ENCODE results near the gene SLC19A2. TPM values are rescaled to one million over a fixed set of nuclear protein-coding genes. Genes with fewer than 3 reads are reported as not detected.

Gene SLC19A2
- total RNA-seq, 1 donor from 2014 or later = 6.1 TPM

DNA sequence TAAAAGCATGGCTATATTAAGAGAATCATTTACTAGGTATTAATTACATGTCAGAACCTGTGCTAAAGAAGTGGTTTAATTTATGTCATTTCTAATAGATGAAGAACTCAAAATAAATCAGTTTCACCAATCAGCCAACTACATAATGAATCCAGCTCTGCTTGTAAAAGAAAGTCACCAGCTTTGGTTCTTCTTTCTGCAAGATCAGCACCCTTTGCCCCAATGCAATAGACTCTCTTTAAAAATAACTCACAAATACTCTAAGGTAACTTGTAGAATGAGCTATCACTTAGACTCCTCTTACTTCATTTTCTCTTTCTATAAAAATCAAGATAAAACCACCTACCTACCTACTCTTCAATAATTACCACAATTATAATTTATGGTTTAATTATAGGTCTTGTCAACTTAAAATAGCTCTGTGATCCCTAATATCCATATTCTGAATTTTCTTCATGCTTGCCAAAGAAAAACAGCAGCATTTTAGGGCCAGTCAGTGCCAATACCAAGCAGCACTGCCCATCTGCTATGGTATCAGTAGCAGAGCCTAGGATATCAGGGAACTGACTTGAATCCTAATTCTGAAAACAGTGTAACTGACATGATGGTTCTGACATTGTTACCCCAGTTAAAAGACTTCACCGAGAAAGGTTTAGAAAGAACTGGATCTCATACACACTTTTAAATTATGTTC lies 11.3 kb downstream of the SLC19A2 start:
- no peaks in the 10 kb centered on the region for H3K4me1 Mint-ChIP-seq (ENCODE audit: unreplicated experiment)
- TF ChIP-seq, protein P1, sequence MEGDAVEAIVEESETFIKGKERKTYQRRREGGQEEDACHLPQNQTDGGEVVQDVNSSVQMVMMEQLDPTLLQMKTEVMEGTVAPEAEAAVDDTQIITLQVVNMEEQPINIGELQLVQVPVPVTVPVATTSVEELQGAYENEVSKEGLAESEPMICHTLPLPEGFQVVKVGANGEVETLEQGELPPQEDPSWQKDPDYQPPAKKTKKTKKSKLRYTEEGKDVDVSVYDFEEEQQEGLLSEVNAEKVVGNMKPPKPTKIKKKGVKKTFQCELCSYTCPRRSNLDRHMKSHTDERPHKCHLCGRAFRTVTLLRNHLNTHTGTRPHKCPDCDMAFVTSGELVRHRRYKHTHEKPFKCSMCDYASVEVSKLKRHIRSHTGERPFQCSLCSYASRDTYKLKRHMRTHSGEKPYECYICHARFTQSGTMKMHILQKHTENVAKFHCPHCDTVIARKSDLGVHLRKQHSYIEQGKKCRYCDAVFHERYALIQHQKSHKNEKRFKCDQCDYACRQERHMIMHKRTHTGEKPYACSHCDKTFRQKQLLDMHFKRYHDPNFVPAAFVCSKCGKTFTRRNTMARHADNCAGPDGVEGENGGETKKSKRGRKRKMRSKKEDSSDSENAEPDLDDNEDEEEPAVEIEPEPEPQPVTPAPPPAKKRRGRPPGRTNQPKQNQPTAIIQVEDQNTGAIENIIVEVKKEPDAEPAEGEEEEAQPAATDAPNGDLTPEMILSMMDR (IDR thresholded peaks at IDR 0.05; ENCODE audit: unreplicated experiment) = no peak
- DNase-seq (ENCODE audit: low spot score) = no peak
- H3K27me3 Mint-ChIP-seq (ENCODE audit: unreplicated experiment) = no peaks in the 10 kb centered on the region
- H3K4me3 Mint-ChIP-seq (ENCODE audit: unreplicated experiment) = no peak overlapping the region
- no peaks in the 10 kb centered on the region for H3K9me3 Mint-ChIP-seq (ENCODE audit: unreplicated experiment)
- H3K36me3 Mint-ChIP-seq (ENCODE audit: low read depth, unreplicated experiment) = no peaks in the 10 kb centered on the region
- H3K27ac Mint-ChIP-seq (ENCODE audit: unreplicated experiment) = no peak overlapping the region

DNA sequence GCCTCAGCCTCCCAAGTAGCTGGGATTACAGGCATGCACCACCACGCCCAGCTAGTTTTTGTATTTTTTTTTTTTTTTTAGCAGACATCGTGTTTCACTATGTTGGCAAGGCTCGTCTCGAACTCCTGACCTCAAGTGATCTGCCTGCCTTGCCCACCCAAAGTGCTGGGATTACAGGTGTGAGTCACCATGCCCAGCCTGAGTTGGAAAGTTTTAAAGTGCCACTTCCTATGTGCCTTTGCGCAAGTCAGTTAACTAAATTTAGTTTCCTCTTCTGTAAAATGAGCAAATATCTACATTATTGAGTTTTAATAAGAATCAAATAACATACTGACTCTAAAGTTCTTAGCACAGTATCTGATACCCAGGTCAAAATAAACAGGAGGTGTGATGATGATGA lies 12.4 kb downstream of the SLC19A2 start:
- no peak for DNase-seq (ENCODE audit: low spot score)
- no peak overlapping the region for H3K27ac Mint-ChIP-seq (ENCODE audit: unreplicated experiment)
- no peaks in the 10 kb centered on the region for H3K4me1 Mint-ChIP-seq (ENCODE audit: unreplicated experiment)
- no peaks in the 10 kb centered on the region for H3K9me3 Mint-ChIP-seq (ENCODE audit: unreplicated experiment)
- TF ChIP-seq, protein P1 (IDR thresholded peaks at IDR 0.05; ENCODE audit: unreplicated experiment) = no peak
- H3K27me3 Mint-ChIP-seq (ENCODE audit: unreplicated experiment) = peaks cover 1% of the 10 kb centered on the region
- no peak overlapping the region for H3K4me3 Mint-ChIP-seq (ENCODE audit: unreplicated experiment)
- H3K36me3 Mint-ChIP-seq (ENCODE audit: low read depth, unreplicated experiment) = no peaks in the 10 kb centered on the region

- Mint-ChIP-seq H3K36me3 (ENCODE audit: low read depth, unreplicated experiment) (no peaks in the 10 kb centered on the region), H3K27ac (ENCODE audit: unreplicated experiment) (no peak overlapping the region), H3K4me3 (ENCODE audit: unreplicated experiment) (no peak overlapping the region), H3K9me3 (ENCODE audit: unreplicated experiment) (no peaks in the 10 kb centered on the region), H3K27me3 (ENCODE audit: unreplicated experiment) (peaks cover 1% of the 10 kb centered on the region), H3K4me1 (ENCODE audit: unreplicated experiment) (no peaks in the 10 kb centered on the region)
- TF ChIP-seq, protein P1 (IDR thresholded peaks at IDR 0.05; ENCODE audit: unreplicated experiment) = no peak
- no peak for DNase-seq (ENCODE audit: low spot score)
These were observed 13.0 kb downstream of the SLC19A2 start for GRCh38 chr1:169472738-169473137.

DNA sequence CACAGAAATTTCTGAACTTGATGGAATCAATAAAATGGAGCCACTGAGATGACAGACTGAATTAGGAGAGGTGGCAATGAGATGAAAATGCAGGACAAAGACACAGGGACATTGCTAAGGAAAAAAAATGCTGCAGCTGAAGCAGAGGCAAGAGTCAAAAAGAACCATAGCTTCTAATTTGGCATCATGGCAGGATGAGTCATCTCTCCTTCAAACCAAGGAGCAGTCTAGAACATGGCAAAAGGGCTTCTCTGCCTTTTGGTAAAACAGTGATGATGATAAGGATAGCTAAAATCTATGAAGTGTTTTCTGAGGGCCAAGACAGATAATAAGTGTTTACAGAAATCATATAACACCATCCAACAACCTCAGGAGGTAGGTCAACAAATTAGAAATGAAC lies 16.8 kb downstream of the SLC19A2 start:
- peaks cover 1% of the 10 kb centered on the region for H3K27me3 Mint-ChIP-seq (ENCODE audit: unreplicated experiment)
- H3K9me3 Mint-ChIP-seq (ENCODE audit: unreplicated experiment) = no peaks in the 10 kb centered on the region
- no peaks in the 10 kb centered on the region for H3K4me1 Mint-ChIP-seq (ENCODE audit: unreplicated experiment)
- H3K27ac Mint-ChIP-seq (ENCODE audit: unreplicated experiment) = no peak overlapping the region
- no peaks in the 10 kb centered on the region for H3K36me3 Mint-ChIP-seq (ENCODE audit: low read depth, unreplicated experiment)
- DNase-seq (ENCODE audit: low spot score) = no peak
- no peak overlapping the region for H3K4me3 Mint-ChIP-seq (ENCODE audit: unreplicated experiment)
- TF ChIP-seq, protein P1 (IDR thresholded peaks at IDR 0.05; ENCODE audit: unreplicated experiment) = no peak

All from endothelial cell (in vitro differentiated cells).